ENCODE data around the gene S100Z. TPM values are rescaled to one million over a fixed set of nuclear protein-coding genes. Genes with fewer than 3 reads are reported as not detected.
"Not testable (repeated sequence)": the region's sequence is repeated elsewhere in the genome, so short reads cannot be mapped to it uniquely, and the experiment has no call there.

Gene S100Z
- total and polyA plus RNA-seq, 2 donors (not counting 1 experiment from before 2014, with no cell fraction given): 1.0 to 2.4 TPM

GRCh38 chr5:76855961-76856360 is 6.1 kb downstream of the S100Z start:
- POLR2A ChIA-PET: interaction anchor here (0.8 kb wide), 1 partner anchor 230 kb away, joined by 3 read pairs; no protein-coding TSS in a partner anchor

GRCh38 chr5:76856800-76857199 is 7.0 kb downstream of the S100Z start:
- Histone ChIP-seq H3K4me1 (ENCODE audit: control insufficient read depth in 2 of 2, insufficient read depth in 2 of 2, low read length in 2 of 2) (peaks cover 19 to 26% of the 10 kb centered on the region in 2 donors), H2AFZ (ENCODE audit: insufficient read depth, low read depth, low read length, poor library complexity, severe bottlenecking) (peak overlapping the region; percentile 70), H3K4me2 (replicated peaks; ENCODE audit: low read depth, low read length, poor library complexity, severe bottlenecking) (peak overlapping the region; percentile 40)
- H3K79me2 ChIP-seq (ENCODE audit: control insufficient read depth, insufficient read depth, low read length); H4K20me1 ChIP-seq (ENCODE audit: control insufficient read depth, insufficient read depth, low read length, poor library complexity, severe bottlenecking); H3K9ac ChIP-seq (ENCODE audit: low read length); H3K36me3 ChIP-seq (replicated peaks in 1 of 2; ENCODE audit: control extremely low read depth in 1 of 2, control insufficient read depth in 1 of 2, extremely low read depth in 1 of 2, insufficient read depth in 2 of 2, low read length in 1 of 2); H3K27ac Mint-ChIP-seq; POLR2A ChIA-PET; H3K27me3 ChIP-seq (replicated peaks in 1 of 4; ENCODE audit: control extremely low read depth in 1 of 4, control insufficient read depth in 3 of 4, insufficient read depth in 4 of 4, low read length in 3 of 4); intact Hi-C loops (cut with micrococcal nuclease); H3K27ac ChIP-seq (ENCODE audit: low read length in 2 of 2); H3K4me3 ChIP-seq (ENCODE audit: control extremely low read depth in 1 of 5, extremely low read depth in 1 of 5, insufficient read depth in 1 of 5, low read depth in 2 of 5, low read length in 4 of 5); DNase-seq; ATAC-seq (ENCODE audit: low read depth); H3K9me3 Mint-ChIP-seq (ENCODE audit: insufficient read depth); H3K27me3 Mint-ChIP-seq; H3K9me3 ChIP-seq (ENCODE audit: control extremely low read depth in 1 of 3, control insufficient read depth in 2 of 3, insufficient read depth in 1 of 3, low read length in 2 of 3): not testable (repeated sequence)
- Mint-ChIP-seq H3K4me1 (peaks cover 26% of the 10 kb centered on the region), H3K4me3 (peak overlapping the region; percentile 19)
- WGBS (ENCODE audit: insufficient coverage): no CpG with 5 or more reads among the region's 4 CpGs
- CTCF ChIA-PET: interaction anchor here (1.3 to 2.0 kb wide), 2 partner anchors 10 to 13 kb away, joined by 4 to 5 read pairs; no protein-coding TSS in a partner anchor

More at GRCh38 chr5:76855961-76856360, 6.1 kb downstream of the S100Z start:
- Histone ChIP-seq H4K20me1 (ENCODE audit: control insufficient read depth, insufficient read depth, low read length, poor library complexity, severe bottlenecking) (no peaks in the 10 kb centered on the region), H3K9ac (ENCODE audit: low read length) (no peak overlapping the region), H3K36me3 (replicated peaks in 1 of 2; ENCODE audit: control extremely low read depth in 1 of 2, control insufficient read depth in 1 of 2, extremely low read depth in 1 of 2, insufficient read depth in 2 of 2, low read length in 1 of 2) (no peaks in the 10 kb centered on the region), H3K9me3 (ENCODE audit: control extremely low read depth in 1 of 3, control insufficient read depth in 2 of 3, insufficient read depth in 1 of 3, low read length in 2 of 3) (peaks cover 0 to 9% (median 0%) of the 10 kb centered on the region in 3 donors), H3K27me3 (replicated peaks in 1 of 4; ENCODE audit: control extremely low read depth in 1 of 4, control insufficient read depth in 3 of 4, insufficient read depth in 4 of 4, low read length in 3 of 4) (no peaks in the 10 kb centered on the region), H3K79me2 (ENCODE audit: control insufficient read depth, insufficient read depth, low read length) (no peaks in the 10 kb centered on the region), H3K4me3 (ENCODE audit: control extremely low read depth in 1 of 5, extremely low read depth in 1 of 5, insufficient read depth in 1 of 5, low read depth in 2 of 5, low read length in 4 of 5) (no peak overlapping the region), H3K4me2 (replicated peaks; ENCODE audit: low read depth, low read length, poor library complexity, severe bottlenecking) (peak overlapping the region; percentile 40), H2AFZ (ENCODE audit: insufficient read depth, low read depth, low read length, poor library complexity, severe bottlenecking) (peak overlapping the region; percentile 70), H3K4me1 (ENCODE audit: control insufficient read depth in 2 of 2, insufficient read depth in 2 of 2, low read length in 2 of 2) (peaks cover 28 to 34% of the 10 kb centered on the region in 2 donors), H3K27ac (ENCODE audit: low read length in 2 of 2) (peak overlapping the region; percentile 20 to 32)
- Mint-ChIP-seq H3K4me1 (peaks cover 35% of the 10 kb centered on the region), H3K4me3 (peak overlapping the region; percentile 23), H3K9me3 (ENCODE audit: insufficient read depth) (peaks cover 2% of the 10 kb centered on the region), H3K27ac (peak overlapping the region; percentile 63), H3K27me3 (no peaks in the 10 kb centered on the region)
- intact Hi-C loops (cut with micrococcal nuclease): no loop called here
- DNase-seq (peak; percentile 50), ATAC-seq (ENCODE audit: low read depth) (peak; percentile 45)
- 0% methylated on average over 1 of the region's 3 CpGs for WGBS (ENCODE audit: insufficient coverage)
- CTCF ChIA-PET: interaction anchor here (1.3 kb wide), 1 partner anchor 14 kb away, joined by 5 read pairs; no protein-coding TSS in a partner anchor
- no peak for TF ChIP-seq EZH2 (IDR thresholded peaks at IDR 0.05; ENCODE audit: borderline replicate concordance, insufficient read depth, low read depth, low read length, poor library complexity, severe bottlenecking)
- no peak for TF ChIP-seq CTCF (IDR thresholded peaks at IDR 0.05)
